Suprapubic skin (tissue), 3 donors: ENCODE results near the gene PMFBP1.
"Not testable (repeated sequence)": the region's sequence is repeated elsewhere in the genome, so short reads cannot be mapped to it uniquely, and the experiment has no call there.

ENCODE experiments used
- POLR2AphosphoS5 ChIP-seq, 3 donors: sonication (generic); formaldehyde crosslinking; IDR thresholded peaks; one replicate each; pipeline ENCODE4 v1.6.1; 2017; ENCODE audit warnings: antibody characterized with exemption in 3 of 3
- TF ChIP-seq, protein P1 (sequence below), 2 donors: fragments of 200-600 bp in 1 of 2; fragments of 450-650 bp in 1 of 2; sonication (generic) in 1 of 2; IDR thresholded peaks; one replicate each; pipeline ENCODE4 v1.5.1; 2016 to 2019; ENCODE audit warnings: antibody characterized with exemption in 2 of 2, mild to moderate bottlenecking in 1 of 2, moderate library complexity in 1 of 2

DNA sequence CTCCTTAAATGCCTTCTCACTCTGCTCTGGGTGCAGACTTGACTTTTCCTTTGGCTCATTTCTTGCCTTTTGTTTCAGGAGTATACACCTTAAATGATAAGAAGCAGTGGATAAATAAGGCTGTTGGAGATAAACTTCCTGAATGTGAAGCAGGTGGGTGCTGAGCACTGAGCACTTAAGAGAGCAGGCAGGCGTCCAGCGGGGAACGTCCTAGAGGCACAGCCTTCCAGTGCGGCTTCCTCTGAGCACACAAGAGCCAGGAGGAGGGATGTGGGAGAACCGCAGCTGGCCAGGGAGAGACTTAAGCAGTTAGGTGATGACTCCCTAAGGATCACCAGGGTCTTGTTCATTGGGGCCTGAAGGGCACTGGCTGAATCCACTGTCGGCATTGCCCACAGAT, 96.9 kb downstream of the PMFBP1 start:
- TF ChIP-seq, protein P1, sequence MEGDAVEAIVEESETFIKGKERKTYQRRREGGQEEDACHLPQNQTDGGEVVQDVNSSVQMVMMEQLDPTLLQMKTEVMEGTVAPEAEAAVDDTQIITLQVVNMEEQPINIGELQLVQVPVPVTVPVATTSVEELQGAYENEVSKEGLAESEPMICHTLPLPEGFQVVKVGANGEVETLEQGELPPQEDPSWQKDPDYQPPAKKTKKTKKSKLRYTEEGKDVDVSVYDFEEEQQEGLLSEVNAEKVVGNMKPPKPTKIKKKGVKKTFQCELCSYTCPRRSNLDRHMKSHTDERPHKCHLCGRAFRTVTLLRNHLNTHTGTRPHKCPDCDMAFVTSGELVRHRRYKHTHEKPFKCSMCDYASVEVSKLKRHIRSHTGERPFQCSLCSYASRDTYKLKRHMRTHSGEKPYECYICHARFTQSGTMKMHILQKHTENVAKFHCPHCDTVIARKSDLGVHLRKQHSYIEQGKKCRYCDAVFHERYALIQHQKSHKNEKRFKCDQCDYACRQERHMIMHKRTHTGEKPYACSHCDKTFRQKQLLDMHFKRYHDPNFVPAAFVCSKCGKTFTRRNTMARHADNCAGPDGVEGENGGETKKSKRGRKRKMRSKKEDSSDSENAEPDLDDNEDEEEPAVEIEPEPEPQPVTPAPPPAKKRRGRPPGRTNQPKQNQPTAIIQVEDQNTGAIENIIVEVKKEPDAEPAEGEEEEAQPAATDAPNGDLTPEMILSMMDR (IDR thresholded peaks at IDR 0.05), result not testable (repeated sequence)
- not testable (repeated sequence) for TF ChIP-seq POLR2AphosphoS5 (IDR thresholded peaks at IDR 0.05)
